Epithelial cell of esophagus (primary cell): ENCODE measurements around the gene ITGB1.

Experiments
- DNase-seq: peaks from one replicate; pipeline ENCODE4 v3.0.0; 2010; ENCODE audit warnings: low read depth
- H3K4me3 ChIP-seq: 2 replicates; pipeline ENCODE4 v1.5.1; 2011; ENCODE audit warnings: mild to moderate bottlenecking, low read length, control low read depth
- TF ChIP-seq, protein P1 (sequence below): IDR thresholded peaks from 2 replicates; pipeline ENCODE4 v1.5.1; 2011; ENCODE audit warnings: low read depth, mild to moderate bottlenecking, low read length, control low read depth, inconsistent platforms; ENCODE audit not compliant: insufficient read depth; ENCODE audit errors: missing control alignments

The ITGB1 gene

DNA sequence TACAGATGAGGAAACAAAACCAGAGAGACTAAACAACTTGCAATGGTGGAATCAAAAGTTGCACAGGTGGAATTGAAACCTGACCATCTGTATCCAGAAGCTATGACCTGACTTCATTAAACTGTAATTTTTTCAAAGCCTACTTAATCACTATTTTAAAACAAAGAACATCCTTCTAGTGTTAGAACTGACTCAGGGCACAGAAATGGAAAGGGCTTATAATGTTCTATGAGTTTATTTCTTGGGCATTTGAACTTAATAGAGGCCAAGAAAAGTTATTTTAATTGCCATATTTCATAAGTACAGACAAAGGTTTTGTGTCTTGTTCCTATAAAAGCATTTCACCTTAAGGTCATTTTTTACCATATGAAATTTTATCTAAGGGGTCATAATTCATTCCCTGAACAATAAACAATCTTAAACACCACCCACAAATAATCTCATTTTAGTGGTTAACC, 8.8 kb downstream of the ITGB1 start:
- TF ChIP-seq, protein P1, sequence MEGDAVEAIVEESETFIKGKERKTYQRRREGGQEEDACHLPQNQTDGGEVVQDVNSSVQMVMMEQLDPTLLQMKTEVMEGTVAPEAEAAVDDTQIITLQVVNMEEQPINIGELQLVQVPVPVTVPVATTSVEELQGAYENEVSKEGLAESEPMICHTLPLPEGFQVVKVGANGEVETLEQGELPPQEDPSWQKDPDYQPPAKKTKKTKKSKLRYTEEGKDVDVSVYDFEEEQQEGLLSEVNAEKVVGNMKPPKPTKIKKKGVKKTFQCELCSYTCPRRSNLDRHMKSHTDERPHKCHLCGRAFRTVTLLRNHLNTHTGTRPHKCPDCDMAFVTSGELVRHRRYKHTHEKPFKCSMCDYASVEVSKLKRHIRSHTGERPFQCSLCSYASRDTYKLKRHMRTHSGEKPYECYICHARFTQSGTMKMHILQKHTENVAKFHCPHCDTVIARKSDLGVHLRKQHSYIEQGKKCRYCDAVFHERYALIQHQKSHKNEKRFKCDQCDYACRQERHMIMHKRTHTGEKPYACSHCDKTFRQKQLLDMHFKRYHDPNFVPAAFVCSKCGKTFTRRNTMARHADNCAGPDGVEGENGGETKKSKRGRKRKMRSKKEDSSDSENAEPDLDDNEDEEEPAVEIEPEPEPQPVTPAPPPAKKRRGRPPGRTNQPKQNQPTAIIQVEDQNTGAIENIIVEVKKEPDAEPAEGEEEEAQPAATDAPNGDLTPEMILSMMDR: no peak
- DNase-seq: no peak
- H3K4me3 ChIP-seq: no peak overlapping the region

DNA sequence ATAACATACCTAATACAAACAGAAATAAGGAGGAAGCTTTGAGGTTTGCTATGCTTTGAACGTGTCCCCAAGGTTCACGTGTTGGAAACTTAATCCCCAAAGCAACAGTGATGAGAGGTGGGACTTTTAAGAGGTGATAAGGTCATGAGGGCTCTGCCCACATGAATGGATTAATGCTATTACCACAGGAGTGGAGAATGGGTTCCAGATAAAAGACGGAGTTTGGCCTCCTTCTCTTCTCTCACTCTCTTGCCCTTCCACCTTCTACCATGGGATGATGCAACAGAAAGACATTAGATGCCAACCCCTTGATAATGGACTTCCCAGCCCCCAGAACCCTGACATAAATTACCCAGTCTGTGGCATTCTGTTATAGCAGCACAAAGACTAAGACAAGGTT, 9.6 kb downstream of the ITGB1 start:
- DNase-seq: no peak
- H3K4me3 ChIP-seq: no peak overlapping the region
- TF ChIP-seq, protein P1: no peak

DNA sequence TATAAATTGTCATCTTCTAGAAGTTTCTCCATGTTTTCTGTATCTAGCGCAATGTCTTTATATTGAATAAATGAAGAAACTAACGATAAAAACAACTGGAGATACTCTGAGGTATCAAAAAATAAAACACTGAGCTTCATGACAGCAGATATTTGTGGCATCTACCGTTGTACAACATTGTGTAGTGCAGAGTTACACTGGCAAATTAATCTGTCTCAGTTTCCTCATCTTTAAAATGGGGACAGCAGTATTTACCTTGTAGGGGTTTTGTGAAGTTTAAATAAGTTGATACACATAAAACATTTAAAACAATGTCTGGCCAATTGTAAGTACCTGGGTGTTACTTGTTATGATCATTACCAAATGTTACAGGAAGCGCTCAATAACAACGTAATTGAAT, 10.4 kb downstream of the ITGB1 start:
- DNase-seq: no peak

DNA sequence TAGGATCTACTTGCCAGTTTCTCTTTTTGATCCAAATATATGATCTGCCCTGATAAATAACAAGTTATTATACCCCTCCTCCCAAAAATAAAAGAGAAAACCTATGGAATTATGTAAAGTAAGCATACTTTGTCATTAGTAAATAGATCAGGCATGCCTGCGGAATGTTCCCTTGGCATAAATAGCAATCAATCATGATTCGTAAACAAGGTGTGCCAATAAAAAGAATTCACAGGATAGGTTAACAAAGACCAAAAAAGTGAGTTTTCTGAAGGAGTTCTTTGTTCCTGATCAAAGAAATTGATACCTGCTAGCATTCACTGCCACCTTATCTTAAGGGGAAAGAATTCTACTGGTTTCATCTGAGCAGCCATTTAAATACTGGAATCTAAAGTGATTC, 11.9 kb downstream of the ITGB1 start:
- TF ChIP-seq, protein P1: no peak
- no peak overlapping the region for H3K4me3 ChIP-seq
- DNase-seq: no peak

More for the DNA sequence above, 10.4 kb downstream of the ITGB1 start:
- TF ChIP-seq, protein P1: no peak
- H3K4me3 ChIP-seq: no peak overlapping the region

DNA sequence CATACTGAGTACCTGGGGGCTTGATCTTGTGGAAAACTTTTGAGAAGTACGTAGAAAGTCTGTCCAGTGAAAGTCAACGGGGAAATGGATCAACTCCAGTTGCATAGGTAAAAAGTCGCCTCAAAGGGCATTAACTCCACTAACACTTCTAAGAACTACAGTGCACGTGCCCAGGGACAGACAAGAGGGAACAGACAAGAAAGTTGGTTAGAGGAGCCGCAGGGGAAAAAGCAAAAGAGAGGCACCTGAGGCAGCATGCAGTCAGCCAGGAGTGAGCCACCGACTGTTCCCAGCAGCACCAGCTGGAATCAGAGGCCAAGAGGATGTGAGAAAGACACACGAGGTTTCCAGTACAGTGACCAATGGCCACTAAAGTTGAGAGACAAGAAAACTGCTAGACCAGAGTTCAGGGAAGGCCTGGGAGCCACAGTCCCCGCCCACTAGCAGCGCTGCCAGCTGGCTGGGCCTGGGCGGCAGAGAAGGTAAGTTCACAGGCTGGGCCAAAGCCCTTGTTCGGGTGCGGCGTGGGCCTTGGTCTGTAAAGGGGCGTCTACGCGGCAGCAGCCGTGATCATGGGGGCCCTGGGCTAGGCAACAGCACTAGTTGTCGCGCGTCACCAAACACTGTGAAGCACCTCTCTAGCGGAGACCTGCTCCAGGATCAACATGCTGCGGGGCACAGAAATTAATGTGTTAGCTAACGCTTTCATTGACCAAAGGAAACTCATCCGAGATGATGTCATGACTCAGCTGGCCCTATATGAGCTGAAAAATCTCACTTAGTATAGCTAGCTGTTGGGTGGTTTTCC, 14.0 kb downstream of the ITGB1 start:
- DNase-seq: no peak
- TF ChIP-seq, protein P1: no peak
- no peak overlapping the region for H3K4me3 ChIP-seq

DNA sequence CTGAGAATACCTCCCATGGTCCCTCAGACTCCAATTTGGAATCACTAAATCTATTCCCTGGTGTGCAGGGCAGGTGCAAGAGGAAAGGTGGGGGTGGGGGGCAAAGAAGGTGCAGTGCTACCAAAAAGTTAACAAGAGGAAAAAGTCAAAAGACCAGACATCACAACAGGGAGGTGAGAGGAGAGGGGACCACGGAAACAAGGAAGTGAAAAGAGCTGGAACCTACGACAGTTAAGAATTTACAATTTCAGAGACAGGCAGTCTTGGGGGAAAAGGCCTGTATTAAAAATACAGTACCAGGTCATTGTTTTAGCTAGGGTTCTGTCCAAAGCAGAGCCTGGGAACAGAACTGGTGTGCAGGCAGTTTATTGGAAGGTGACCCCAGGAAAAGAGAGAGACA, 14.6 kb downstream of the ITGB1 start:
- TF ChIP-seq, protein P1: no peak
- H3K4me3 ChIP-seq: no peak overlapping the region
- no peak for DNase-seq

DNA sequence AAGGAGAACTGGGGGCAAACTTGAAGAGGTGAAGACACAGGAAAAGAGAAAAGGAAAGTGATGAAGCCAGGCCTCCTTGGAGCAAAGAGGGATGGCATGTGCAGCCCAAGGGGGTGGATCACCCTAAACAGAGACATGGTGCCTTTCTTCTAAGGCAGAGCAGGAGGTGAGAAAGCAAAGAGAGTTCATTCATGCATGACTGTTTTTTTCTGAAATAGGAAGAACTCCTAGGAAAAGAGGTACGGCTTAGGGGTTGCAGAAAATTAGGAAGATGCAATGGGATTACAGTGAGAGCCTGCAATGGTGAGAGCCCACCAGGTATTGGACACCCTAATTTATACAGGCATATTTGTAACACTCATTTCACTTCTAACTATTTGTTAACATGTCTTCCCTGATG, 15.9 kb downstream of the ITGB1 start:
- H3K4me3 ChIP-seq: no peak overlapping the region
- DNase-seq: no peak
- TF ChIP-seq, protein P1: no peak
